Lung (tissue), 12 donors: ENCODE results near the gene E2F4. TPM values are rescaled to one million over a fixed set of nuclear protein-coding genes. Genes with fewer than 3 reads are reported as not detected.

ENCODE experiments used
- ATAC-seq: fragments of 200-7000 bp; cut with Tn5 transposase; one replicate; pipeline ENCODE4 v1.9.1; 2020; ENCODE audit warnings: moderate number of reproducible peaks; ENCODE audit not compliant: insufficient read depth, low FRiP score
- DNase-seq, 3 donors: peaks; one replicate each; pipeline ENCODE4 v3.0.0-alpha.2; 2013 to 2017
- H3K27ac ChIP-seq, 2 donors: one replicate each; pipeline ENCODE4 v1.5.1; 2013; ENCODE audit warnings: mild to moderate bottlenecking in 2 of 2, moderate library complexity in 2 of 2, control low read depth in 1 of 2, inconsistent platforms in 1 of 2, low read depth in 1 of 2, low read length in 1 of 2
- H3K27me3 ChIP-seq, 3 donors: one replicate each; pipeline ENCODE4 v1.5.1; 2013; ENCODE audit warnings: low read length in 2 of 3; ENCODE audit not compliant: control insufficient read depth in 3 of 3, insufficient read depth in 3 of 3
- H3K36me3 ChIP-seq, 4 donors: one replicate each; pipeline ENCODE4 v1.5.1; 2013; ENCODE audit warnings: low read length in 4 of 4, mild to moderate bottlenecking in 1 of 4, moderate library complexity in 1 of 4; ENCODE audit not compliant: control insufficient read depth in 4 of 4, insufficient read depth in 4 of 4
- H3K4me1 ChIP-seq, 5 donors: one replicate each; pipeline ENCODE4 v1.5.1; 2013; ENCODE audit warnings: low read length in 5 of 5, mild to moderate bottlenecking in 2 of 5, moderate library complexity in 1 of 5; ENCODE audit not compliant: control insufficient read depth in 5 of 5, insufficient read depth in 5 of 5
- H3K4me3 ChIP-seq: one replicate; pipeline ENCODE4 v1.5.1; 2013; ENCODE audit warnings: mild to moderate bottlenecking, control low read depth, moderate library complexity
- H3K9ac ChIP-seq, 2 donors: one replicate each; pipeline ENCODE4 v1.5.1; 2013; ENCODE audit warnings: low read length in 2 of 2, control low read depth in 1 of 2; ENCODE audit not compliant: insufficient read depth in 1 of 2
- H3K9me3 ChIP-seq, 4 donors: one replicate each; pipeline ENCODE4 v1.5.1; 2013; ENCODE audit warnings: low read length in 3 of 4, mild to moderate bottlenecking in 1 of 4, moderate library complexity in 1 of 4; ENCODE audit not compliant: control insufficient read depth in 4 of 4, insufficient read depth in 3 of 4
- WGBS, 2 donors: extraction: QIAGEN DNeasy Blood & Tissue Kit; methylation state at CpG; one replicate each; pipeline ENCODE4 v1.1.7; 2013; 5-methylcytosine and 5-hydroxymethylcytosine counted together
- polyA plus RNA-seq, 2 donors: library from polyadenylated mRNA; stranded (reverse); fragments of 200-250 nt; gene quantifications; one replicate each; pipeline ENCODE4 v1.2.1, GENCODE V29; 2013
- total RNA-seq, 2 donors: library from RNA; depleted of rRNA in 1 of 2; stranded (reverse); fragments of >200 nt in 1 of 2; gene quantifications; one replicate each; pipeline ENCODE4 v1.2.1, GENCODE V29; 2014 to 2021
- TF ChIP-seq, protein P1 (sequence below): IDR thresholded peaks from 2 replicates; pipeline ENCODE4 v1.5.1; 2012; ENCODE audit warnings: mild to moderate bottlenecking; ENCODE audit errors: control extremely low read depth, extremely low read depth
- donor health status: control.
- donor health status: control.
- donor health status: Bipolar disorder and iron deficiency.
- donor health status: healthy.
- donor health status: DM: yes; HTN: yes; CAD: no.

Gene E2F4
- total and polyA plus RNA-seq, 4 donors, result 27.8 to 86.1 (median 56.4) TPM

DNA sequence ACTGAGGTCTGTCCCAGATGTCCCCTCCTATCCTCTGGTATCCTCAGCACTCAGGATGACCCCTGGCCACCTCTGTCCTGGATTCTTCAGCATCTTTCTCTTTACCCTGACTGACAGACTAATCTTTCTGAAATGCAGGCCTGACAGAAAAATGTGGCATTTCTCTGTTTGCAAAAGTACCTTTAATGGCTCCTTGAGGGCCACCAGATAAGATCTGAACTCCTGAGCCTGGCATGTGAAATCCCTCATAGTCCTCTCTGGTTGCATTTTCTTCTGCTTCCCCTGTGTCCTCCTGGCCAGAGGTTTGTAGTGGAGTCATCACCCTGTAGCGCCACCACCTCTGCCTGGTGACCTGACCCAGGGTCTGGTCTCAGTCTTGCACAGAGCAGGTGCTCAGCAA is 4.9 kb downstream of the E2F4 start:
- no peak for DNase-seq
- no peak for ATAC-seq
- Histone ChIP-seq H3K27me3 (no peaks in the 10 kb centered on the region), H3K4me3 (no peak overlapping the region), H3K4me1 (peaks cover 2 to 24% (median 11%) of the 10 kb centered on the region in 5 donors), H3K9ac (no peak overlapping the region), H3K27ac (no peak overlapping the region), H3K36me3 (peaks cover 21 to 59% (median 33%) of the 10 kb centered on the region in 4 donors), H3K9me3 (no peaks in the 10 kb centered on the region)
- TF ChIP-seq, protein P1, sequence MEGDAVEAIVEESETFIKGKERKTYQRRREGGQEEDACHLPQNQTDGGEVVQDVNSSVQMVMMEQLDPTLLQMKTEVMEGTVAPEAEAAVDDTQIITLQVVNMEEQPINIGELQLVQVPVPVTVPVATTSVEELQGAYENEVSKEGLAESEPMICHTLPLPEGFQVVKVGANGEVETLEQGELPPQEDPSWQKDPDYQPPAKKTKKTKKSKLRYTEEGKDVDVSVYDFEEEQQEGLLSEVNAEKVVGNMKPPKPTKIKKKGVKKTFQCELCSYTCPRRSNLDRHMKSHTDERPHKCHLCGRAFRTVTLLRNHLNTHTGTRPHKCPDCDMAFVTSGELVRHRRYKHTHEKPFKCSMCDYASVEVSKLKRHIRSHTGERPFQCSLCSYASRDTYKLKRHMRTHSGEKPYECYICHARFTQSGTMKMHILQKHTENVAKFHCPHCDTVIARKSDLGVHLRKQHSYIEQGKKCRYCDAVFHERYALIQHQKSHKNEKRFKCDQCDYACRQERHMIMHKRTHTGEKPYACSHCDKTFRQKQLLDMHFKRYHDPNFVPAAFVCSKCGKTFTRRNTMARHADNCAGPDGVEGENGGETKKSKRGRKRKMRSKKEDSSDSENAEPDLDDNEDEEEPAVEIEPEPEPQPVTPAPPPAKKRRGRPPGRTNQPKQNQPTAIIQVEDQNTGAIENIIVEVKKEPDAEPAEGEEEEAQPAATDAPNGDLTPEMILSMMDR, result no peak
- WGBS, 2 donors, result 97 to 100% methylated on average over 1 of the region's 1 CpG

DNA sequence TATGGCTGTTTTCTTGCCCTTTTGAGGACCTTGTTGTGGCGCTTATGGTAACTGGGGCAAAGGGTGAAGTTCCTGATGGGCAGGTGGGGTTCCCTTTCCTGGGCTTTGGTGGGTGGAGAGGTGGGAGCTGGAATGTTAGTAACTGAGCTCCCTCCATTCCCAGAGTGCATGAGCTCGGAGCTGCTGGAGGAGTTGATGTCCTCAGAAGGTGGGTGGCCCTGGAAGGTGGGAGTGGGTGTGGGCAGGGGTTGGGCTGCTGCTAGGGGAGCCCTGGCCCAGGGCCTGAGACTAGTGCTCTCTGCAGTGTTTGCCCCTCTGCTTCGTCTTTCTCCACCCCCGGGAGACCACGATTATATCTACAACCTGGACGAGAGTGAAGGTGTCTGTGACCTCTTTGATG is 5.7 kb downstream of the E2F4 start:
- peaks cover under 1 to 21% (median 9%) of the 10 kb centered on the region in 5 donors for H3K4me1 ChIP-seq
- no peak overlapping the region for H3K9ac ChIP-seq
- 73 to 85% methylated on average over 6 of the region's 6 CpGs for WGBS, 2 donors
- H3K27ac ChIP-seq, result no peak overlapping the region
- no peak overlapping the region for H3K4me3 ChIP-seq
- TF ChIP-seq, protein P1, result no peak
- DNase-seq (no peak), ATAC-seq (no peak)
- H3K36me3 ChIP-seq, result peaks cover 21 to 67% (median 33%) of the 10 kb centered on the region in 4 donors
- H3K9me3 ChIP-seq, result no peaks in the 10 kb centered on the region
- no peaks in the 10 kb centered on the region for H3K27me3 ChIP-seq

DNA sequence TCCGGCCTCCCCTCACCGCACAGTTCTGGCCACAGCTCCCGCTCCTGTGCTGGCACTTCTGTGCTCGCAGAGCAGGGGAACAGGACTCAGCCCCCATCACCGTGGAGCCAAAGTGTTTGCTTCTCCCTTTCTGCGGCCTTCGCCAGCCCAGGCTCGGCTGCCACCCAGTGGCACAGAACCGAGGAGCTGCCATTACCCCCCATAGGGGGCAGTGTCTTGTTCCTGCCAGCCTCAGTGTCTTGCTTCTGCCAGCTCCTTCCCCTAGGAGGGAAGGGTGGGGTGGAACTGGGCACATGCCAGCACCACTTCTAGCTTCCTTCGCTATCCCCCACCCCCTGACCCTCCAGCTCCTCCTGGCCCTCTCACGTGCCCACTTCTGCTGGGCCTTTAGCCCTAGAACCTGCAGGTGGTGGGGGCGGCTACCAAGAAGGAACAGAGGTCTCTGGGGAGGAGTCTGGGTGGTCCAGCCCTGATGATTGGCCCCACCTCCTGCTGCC is 6.3 kb downstream of the E2F4 start:
- H3K4me1 ChIP-seq, result peaks cover 0 to 15% (median 4%) of the 10 kb centered on the region in 5 donors
- peaks cover 21 to 72% (median 33%) of the 10 kb centered on the region in 4 donors for H3K36me3 ChIP-seq
- no peak overlapping the region for H3K27ac ChIP-seq
- DNase-seq, result peak; percentile 32 to 69 (median 56)
- peak; percentile 35 for ATAC-seq
- H3K4me3 ChIP-seq, result no peak overlapping the region
- 43 to 51% methylated on average over 11 to 12 of the region's 12 CpGs for WGBS, 2 donors
- no peak overlapping the region for H3K9ac ChIP-seq
- no peaks in the 10 kb centered on the region for H3K27me3 ChIP-seq
- H3K9me3 ChIP-seq, result no peaks in the 10 kb centered on the region
- TF ChIP-seq, protein P1, result peak; percentile 46
